ENCODE measurements around the gene SIRT7. TPM values are rescaled to one million over a fixed set of nuclear protein-coding genes. Genes with fewer than 3 reads are reported as not detected.
"Not testable (repeated sequence)": the region's sequence is repeated elsewhere in the genome, so short reads cannot be mapped to it uniquely, and the experiment has no call there.

Gene SIRT7
- total RNA-seq, 2 experiments from 2014 or later = 18.8 to 22.1 TPM

GRCh38 chr17:81958633-81959342, 40.8 kb upstream of the SIRT7 start:
- Mint-ChIP-seq H3K4me3 (peak overlapping the region; percentile 41), H3K36me3 (ENCODE audit: low read depth) (no peaks in the 10 kb centered on the region), H3K27me3 (ENCODE audit: low read depth) (peaks cover 15% of the 10 kb centered on the region), H3K9me3 (no peaks in the 10 kb centered on the region), H3K4me1 (ENCODE audit: low read depth) (peaks cover 4% of the 10 kb centered on the region), H3K27ac (no peak overlapping the region)
- CTCF ChIA-PET = interaction anchor here (0.6 to 4.7 kb wide), 14 partner anchors 9 to 247 kb away, joined by 3 to 95 read pairs (median 6); partner anchors contain the start of genes CENPX, DCXR, LRRC45 and RAC3
- intact Hi-C loops (cut with micrococcal nuclease) = loop anchor here (1.0 to 5.0 kb wide), 2 partner anchors 63 to 194 kb away; no protein-coding TSS in a partner anchor
- DNase-seq = no peak

GRCh38 chr17:81957691-81958432, 39.9 kb upstream of the SIRT7 start:
- no peak overlapping the region for H3K27ac Mint-ChIP-seq
- intact Hi-C loops (cut with micrococcal nuclease) = loop anchor here (5.0 kb wide), 1 partner anchor 194 kb away; no protein-coding TSS in a partner anchor
- DNase-seq = no peak
- H3K36me3 Mint-ChIP-seq (ENCODE audit: low read depth) = no peaks in the 10 kb centered on the region
- H3K4me1 Mint-ChIP-seq (ENCODE audit: low read depth) = peaks cover 4% of the 10 kb centered on the region
- no peaks in the 10 kb centered on the region for H3K9me3 Mint-ChIP-seq
- no peak overlapping the region for H3K4me3 Mint-ChIP-seq
- H3K27me3 Mint-ChIP-seq (ENCODE audit: low read depth) = peaks cover 15% of the 10 kb centered on the region
- CTCF ChIA-PET = no interaction called here

- H3K27me3 Mint-ChIP-seq (ENCODE audit: low read depth) = peaks cover 11% of the 10 kb centered on the region
- no peak overlapping the region for H3K4me3 Mint-ChIP-seq
- intact Hi-C loops (cut with micrococcal nuclease) = loop anchor here (5.0 kb wide), 1 partner anchor 195 kb away; no protein-coding TSS in a partner anchor
- no peak for DNase-seq
- no peaks in the 10 kb centered on the region for H3K36me3 Mint-ChIP-seq (ENCODE audit: low read depth)
- no peaks in the 10 kb centered on the region for H3K9me3 Mint-ChIP-seq
- H3K27ac Mint-ChIP-seq = no peak overlapping the region
- peaks cover 5% of the 10 kb centered on the region for H3K4me1 Mint-ChIP-seq (ENCODE audit: low read depth)
- CTCF ChIA-PET = no interaction called here
Measured at GRCh38 chr17:81956607-81957589, 38.9 kb upstream of the SIRT7 start.

GRCh38 chr17:81955756-81956544, 38.0 kb upstream of the SIRT7 start:
- Mint-ChIP-seq H3K36me3 (ENCODE audit: low read depth) (no peaks in the 10 kb centered on the region), H3K4me1 (ENCODE audit: low read depth) (peaks cover 8% of the 10 kb centered on the region), H3K4me3 (no peak overlapping the region), H3K27me3 (ENCODE audit: low read depth) (peaks cover 11% of the 10 kb centered on the region), H3K9me3 (no peaks in the 10 kb centered on the region), H3K27ac (no peak overlapping the region)
- DNase-seq = no peak
- intact Hi-C loops (cut with micrococcal nuclease) = loop anchor here (5.0 kb wide), 1 partner anchor 196 kb away; no protein-coding TSS in a partner anchor
- CTCF ChIA-PET = interaction anchor here (0.6 to 0.7 kb wide), 2 partner anchors 25 to 64 kb away, joined by 3 to 4 read pairs; no protein-coding TSS in a partner anchor

- Mint-ChIP-seq H3K27ac (no peak overlapping the region), H3K4me1 (ENCODE audit: low read depth) (peaks cover 8% of the 10 kb centered on the region), H3K27me3 (ENCODE audit: low read depth) (peaks cover 11% of the 10 kb centered on the region), H3K36me3 (ENCODE audit: low read depth) (no peaks in the 10 kb centered on the region), H3K4me3 (no peak overlapping the region), H3K9me3 (no peaks in the 10 kb centered on the region)
- CTCF ChIA-PET = interaction anchor here (0.7 to 2.2 kb wide), 5 partner anchors 17 to 82 kb away, joined by 3 to 7 read pairs (median 3); partner anchors contain the start of gene DCXR
- intact Hi-C loops (cut with micrococcal nuclease) = loop anchor here (5.0 kb wide), 1 partner anchor 197 kb away; no protein-coding TSS in a partner anchor
- no peak for DNase-seq
Measured at GRCh38 chr17:81955058-81955681, 37.2 kb upstream of the SIRT7 start.

GRCh38 chr17:81954131-81955057, 36.4 kb upstream of the SIRT7 start:
- intact Hi-C loops (cut with micrococcal nuclease) = loop anchor here (5.0 kb wide), 1 partner anchor 198 kb away; no protein-coding TSS in a partner anchor
- no peak overlapping the region for H3K4me3 Mint-ChIP-seq
- no peak overlapping the region for H3K27ac Mint-ChIP-seq
- peaks cover 8% of the 10 kb centered on the region for H3K4me1 Mint-ChIP-seq (ENCODE audit: low read depth)
- peaks cover 11% of the 10 kb centered on the region for H3K27me3 Mint-ChIP-seq (ENCODE audit: low read depth)
- CTCF ChIA-PET = interaction anchor here (0.5 to 2.2 kb wide), 7 partner anchors 10 to 242 kb away, joined by 3 to 7 read pairs (median 3); partner anchors contain the start of gene DCXR
- H3K9me3 Mint-ChIP-seq = no peaks in the 10 kb centered on the region
- no peak for DNase-seq
- no peaks in the 10 kb centered on the region for H3K36me3 Mint-ChIP-seq (ENCODE audit: low read depth)

- H3K4me1 Mint-ChIP-seq (ENCODE audit: low read depth); H3K27ac Mint-ChIP-seq; H3K4me3 Mint-ChIP-seq; DNase-seq; H3K27me3 Mint-ChIP-seq (ENCODE audit: low read depth); H3K9me3 Mint-ChIP-seq; intact Hi-C loops (cut with micrococcal nuclease); H3K36me3 Mint-ChIP-seq (ENCODE audit: low read depth): not testable (repeated sequence)
- CTCF ChIA-PET = interaction anchor here (0.6 to 2.2 kb wide), 5 partner anchors 9 to 99 kb away, joined by 3 to 7 read pairs (median 4); no protein-coding TSS in a partner anchor
Measured at GRCh38 chr17:81953443-81953842, 35.5 kb upstream of the SIRT7 start.

GRCh38 chr17:81952792-81953228, 34.8 kb upstream of the SIRT7 start:
- no peak for DNase-seq
- H3K27me3 Mint-ChIP-seq (ENCODE audit: low read depth) = no peaks in the 10 kb centered on the region
- no peaks in the 10 kb centered on the region for H3K9me3 Mint-ChIP-seq
- intact Hi-C loops (cut with micrococcal nuclease) = no loop called here
- H3K36me3 Mint-ChIP-seq (ENCODE audit: low read depth) = no peaks in the 10 kb centered on the region
- CTCF ChIA-PET = interaction anchor here (1.0 to 2.2 kb wide), 2 partner anchors 15 to 67 kb away, joined by 3 to 7 read pairs; no protein-coding TSS in a partner anchor
- no peak overlapping the region for H3K27ac Mint-ChIP-seq
- no peak overlapping the region for H3K4me3 Mint-ChIP-seq
- peaks cover 4% of the 10 kb centered on the region for H3K4me1 Mint-ChIP-seq (ENCODE audit: low read depth)

- intact Hi-C loops (cut with micrococcal nuclease) = no loop called here
- Mint-ChIP-seq H3K4me3 (no peak overlapping the region), H3K36me3 (ENCODE audit: low read depth) (no peaks in the 10 kb centered on the region), H3K27ac (no peak overlapping the region), H3K27me3 (ENCODE audit: low read depth) (no peaks in the 10 kb centered on the region), H3K4me1 (ENCODE audit: low read depth) (peaks cover 4% of the 10 kb centered on the region), H3K9me3 (no peaks in the 10 kb centered on the region)
- no peak for DNase-seq
- CTCF ChIA-PET = interaction anchor here (1.0 kb wide), 1 partner anchor 15 kb away, joined by 3 read pairs; no protein-coding TSS in a partner anchor
Measured at GRCh38 chr17:81951785-81952684, 34.1 kb upstream of the SIRT7 start.

Data from activated naive CD4-positive, alpha-beta T cell treated with anti-CD3 and anti-CD28 coated beads for 36 hours (primary cell).